ENCODE results near the gene CNPY1.

Gene CNPY1

GRCh38 chr7:155531681-155532080 lies 14.7 kb downstream of the CNPY1 start:
- no peak for DNase-seq (ENCODE audit: low read depth in 1 of 2, low spot score in 1 of 2)
- Histone ChIP-seq H3K27ac (replicated peaks) (no peak overlapping the region), H3K4me3 (replicated peaks; ENCODE audit: insufficient read depth, low read length) (no peak overlapping the region), H3K27me3 (ENCODE audit: insufficient read depth, poor library complexity, severe bottlenecking) (peaks cover 38% of the 10 kb centered on the region)
- TF ChIP-seq, protein P1, sequence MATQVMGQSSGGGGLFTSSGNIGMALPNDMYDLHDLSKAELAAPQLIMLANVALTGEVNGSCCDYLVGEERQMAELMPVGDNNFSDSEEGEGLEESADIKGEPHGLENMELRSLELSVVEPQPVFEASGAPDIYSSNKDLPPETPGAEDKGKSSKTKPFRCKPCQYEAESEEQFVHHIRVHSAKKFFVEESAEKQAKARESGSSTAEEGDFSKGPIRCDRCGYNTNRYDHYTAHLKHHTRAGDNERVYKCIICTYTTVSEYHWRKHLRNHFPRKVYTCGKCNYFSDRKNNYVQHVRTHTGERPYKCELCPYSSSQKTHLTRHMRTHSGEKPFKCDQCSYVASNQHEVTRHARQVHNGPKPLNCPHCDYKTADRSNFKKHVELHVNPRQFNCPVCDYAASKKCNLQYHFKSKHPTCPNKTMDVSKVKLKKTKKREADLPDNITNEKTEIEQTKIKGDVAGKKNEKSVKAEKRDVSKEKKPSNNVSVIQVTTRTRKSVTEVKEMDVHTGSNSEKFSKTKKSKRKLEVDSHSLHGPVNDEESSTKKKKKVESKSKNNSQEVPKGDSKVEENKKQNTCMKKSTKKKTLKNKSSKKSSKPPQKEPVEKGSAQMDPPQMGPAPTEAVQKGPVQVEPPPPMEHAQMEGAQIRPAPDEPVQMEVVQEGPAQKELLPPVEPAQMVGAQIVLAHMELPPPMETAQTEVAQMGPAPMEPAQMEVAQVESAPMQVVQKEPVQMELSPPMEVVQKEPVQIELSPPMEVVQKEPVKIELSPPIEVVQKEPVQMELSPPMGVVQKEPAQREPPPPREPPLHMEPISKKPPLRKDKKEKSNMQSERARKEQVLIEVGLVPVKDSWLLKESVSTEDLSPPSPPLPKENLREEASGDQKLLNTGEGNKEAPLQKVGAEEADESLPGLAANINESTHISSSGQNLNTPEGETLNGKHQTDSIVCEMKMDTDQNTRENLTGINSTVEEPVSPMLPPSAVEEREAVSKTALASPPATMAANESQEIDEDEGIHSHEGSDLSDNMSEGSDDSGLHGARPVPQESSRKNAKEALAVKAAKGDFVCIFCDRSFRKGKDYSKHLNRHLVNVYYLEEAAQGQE (IDR thresholded peaks at IDR 0.05; ENCODE audit: insufficient replicate concordance, low read depth): no peak
- TF ChIP-seq GABPA (IDR thresholded peaks at IDR 0.05; ENCODE audit: low read depth): no peak
- no peak for TF ChIP-seq CTCF (IDR thresholded peaks at IDR 0.05; ENCODE audit: insufficient read depth, low read length)
- no peak for TF ChIP-seq SPI1 (IDR thresholded peaks at IDR 0.05; ENCODE audit: borderline replicate concordance, low read depth)
- TF ChIP-seq POLR2AphosphoS5 (IDR thresholded peaks at IDR 0.05; ENCODE audit: low read depth): no peak

GRCh38 chr7:155530601-155531000 lies 15.8 kb downstream of the CNPY1 start:
- no peak for TF ChIP-seq CTCF (IDR thresholded peaks at IDR 0.05; ENCODE audit: insufficient read depth, low read length)
- no peak for TF ChIP-seq GABPA (IDR thresholded peaks at IDR 0.05; ENCODE audit: low read depth)
- no peak for TF ChIP-seq SPI1 (IDR thresholded peaks at IDR 0.05; ENCODE audit: borderline replicate concordance, low read depth)
- TF ChIP-seq, protein P1 (IDR thresholded peaks at IDR 0.05; ENCODE audit: insufficient replicate concordance, low read depth): no peak
- no peak for TF ChIP-seq POLR2AphosphoS5 (IDR thresholded peaks at IDR 0.05; ENCODE audit: low read depth)
- H3K27me3 ChIP-seq (ENCODE audit: insufficient read depth, poor library complexity, severe bottlenecking): peaks cover 47% of the 10 kb centered on the region

DNA sequence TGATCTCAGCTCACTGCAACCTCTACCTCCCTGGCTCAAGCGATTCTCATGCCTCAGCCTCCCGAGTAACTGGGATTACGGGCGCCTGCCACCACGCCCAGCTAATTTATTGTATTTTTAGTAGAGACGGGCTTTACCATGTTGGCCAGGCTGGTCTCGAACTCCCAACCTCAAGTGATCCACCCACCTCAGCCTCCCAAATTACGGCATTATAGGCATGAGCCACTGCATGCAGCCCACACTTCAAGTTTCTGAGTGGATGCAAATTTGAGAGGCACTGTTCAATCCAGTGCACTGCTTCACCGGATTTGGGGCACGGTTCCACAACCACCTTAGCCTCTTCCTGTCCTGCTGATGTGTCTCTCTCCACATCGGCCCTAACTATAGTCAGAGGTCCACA lies 16.5 kb downstream of the CNPY1 start:
- TF ChIP-seq SPI1 (IDR thresholded peaks at IDR 0.05; ENCODE audit: borderline replicate concordance, low read depth): no peak
- no peak for TF ChIP-seq POLR2AphosphoS5 (IDR thresholded peaks at IDR 0.05; ENCODE audit: low read depth)
- no peak for TF ChIP-seq CTCF (IDR thresholded peaks at IDR 0.05; ENCODE audit: insufficient read depth, low read length)
- no peak for TF ChIP-seq GABPA (IDR thresholded peaks at IDR 0.05; ENCODE audit: low read depth)
- TF ChIP-seq, protein P1 (IDR thresholded peaks at IDR 0.05; ENCODE audit: insufficient replicate concordance, low read depth): no peak

More at GRCh38 chr7:155530601-155531000, 15.8 kb downstream of the CNPY1 start:
- Histone ChIP-seq H3K27ac (replicated peaks) (no peak overlapping the region), H3K4me3 (replicated peaks; ENCODE audit: insufficient read depth, low read length) (no peak overlapping the region)
- no peak for DNase-seq (ENCODE audit: low read depth in 1 of 2, low spot score in 1 of 2)

More for the DNA sequence above, 16.5 kb downstream of the CNPY1 start:
- no peak overlapping the region for H3K4me3 ChIP-seq (replicated peaks; ENCODE audit: insufficient read depth, low read length)
- no peak for DNase-seq (ENCODE audit: low read depth in 1 of 2, low spot score in 1 of 2)
- H3K27ac ChIP-seq (replicated peaks): no peak overlapping the region
- peaks cover 51% of the 10 kb centered on the region for H3K27me3 ChIP-seq (ENCODE audit: insufficient read depth, poor library complexity, severe bottlenecking)
